Effector CD4-positive, alpha-beta T cell (primary cell): ENCODE measurements around the gene LIPE.

ENCODE experiments used
- DNase-seq: peaks from one replicate; pipeline ENCODE4 v3.0.0-alpha.2; 2020

Gene LIPE

GRCh38 chr19:42378225-42379215 lies 48.7 kb downstream of the LIPE start:
- DNase-seq: no peak

- DNase-seq: no peak
Observed at GRCh38 chr19:42376177-42376555, 51.0 kb downstream of the LIPE start.

- no peak for DNase-seq
Observed at GRCh38 chr19:42375415-42376176, 51.6 kb downstream of the LIPE start.

- no peak for DNase-seq
Observed at GRCh38 chr19:42374826-42375376, 52.3 kb downstream of the LIPE start.

- DNase-seq: no peak
Observed at GRCh38 chr19:42370626-42371175, 56.5 kb downstream of the LIPE start.

GRCh38 chr19:42370068-42370520 lies 57.1 kb downstream of the LIPE start:
- DNase-seq: no peak

- DNase-seq: no peak
Observed at GRCh38 chr19:42369433-42370067, 57.6 kb downstream of the LIPE start.

- DNase-seq: no peak
Observed at GRCh38 chr19:42368765-42369164, 58.4 kb downstream of the LIPE start.

GRCh38 chr19:42368360-42368759 lies 58.8 kb downstream of the LIPE start:
- no peak for DNase-seq

GRCh38 chr19:42367929-42368328 lies 59.3 kb downstream of the LIPE start:
- no peak for DNase-seq

GRCh38 chr19:42366673-42367072 lies 60.5 kb downstream of the LIPE start:
- no peak for DNase-seq

GRCh38 chr19:42363614-42364346 lies 63.4 kb downstream of the LIPE start:
- no peak for DNase-seq

- no peak for DNase-seq
Observed at GRCh38 chr19:42362891-42363440, 64.2 kb downstream of the LIPE start.

GRCh38 chr19:42362342-42362741 lies 64.8 kb downstream of the LIPE start:
- no peak for DNase-seq

GRCh38 chr19:42361545-42361910 lies 65.7 kb downstream of the LIPE start:
- DNase-seq: no peak

- DNase-seq: no peak
Observed at GRCh38 chr19:42360787-42361544, 66.2 kb downstream of the LIPE start.

GRCh38 chr19:42357290-42357689 lies 69.9 kb downstream of the LIPE start:
- no peak for DNase-seq

- no peak for DNase-seq
Observed at GRCh38 chr19:42356686-42357085, 70.5 kb downstream of the LIPE start.

- no peak for DNase-seq
Observed at GRCh38 chr19:42355896-42356295, 71.3 kb downstream of the LIPE start.

GRCh38 chr19:42353341-42354015 lies 73.7 kb downstream of the LIPE start:
- DNase-seq: no peak
